K562 (cell line): Measurements from ENCODE around the gene TTC13.

ENCODE experiments used
- ATF2 ChIP-seq: sonication (generic); formaldehyde crosslinking; IDR thresholded peaks from 2 replicates; pipeline ENCODE4 v1.8.1; 2022; ENCODE audit warnings: missing genetic modification reagents
- ELF2 ChIP-seq: fragments of 250-450 bp; sonication (Bioruptor Pico); IDR thresholded peaks from 2 replicates; pipeline ENCODE4 v1.5.0; 2021; ENCODE audit warnings: mild to moderate bottlenecking
- FOS ChIP-seq: IDR thresholded peaks from 3 replicates; pipeline ENCODE4 v1.6.1; 2011; ENCODE audit not compliant: insufficient read length; ENCODE audit errors: extremely low read depth
- HDAC6 ChIP-seq: IDR thresholded peaks from 2 replicates; pipeline ENCODE4 v1.6.1; 2012; ENCODE audit warnings: low read depth, mild to moderate bottlenecking, control low read depth, inconsistent platforms, low read length, moderate library complexity
- HMGXB4 ChIP-seq: sonication (generic); formaldehyde crosslinking; IDR thresholded peaks from 2 replicates; pipeline ENCODE4 v1.8.1; 2023; ENCODE audit warnings: mild to moderate bottlenecking, missing genetic modification reagents
- RFX1 ChIP-seq: fragments of 450-650 bp; IDR thresholded peaks from 2 replicates; pipeline ENCODE4 v1.6.1; 2016; ENCODE audit warnings: mild to moderate bottlenecking, moderate library complexity
- SMARCB1 ChIP-seq: IDR thresholded peaks from 2 replicates; pipeline ENCODE4 v1.6.1; 2011; ENCODE audit warnings: improper control_type of control experiment, low read depth; ENCODE audit not compliant: insufficient read length
- ZNF41 ChIP-seq: fragments of 250-450 bp; sonication (Bioruptor Pico); conservative IDR thresholded peaks from 2 replicates; pipeline ENCODE4 v1.4.0; 2020; ENCODE audit warnings: mild to moderate bottlenecking
- TF ChIP-seq, protein P1 (sequence below): fragments of 450-650 bp; formaldehyde crosslinking; IDR thresholded peaks from 2 replicates; pipeline ENCODE4 v1.4.0; 2022; ENCODE audit warnings: missing genetic modification characterization

GRCh38 chr1:230867903-230868735 lies 110.5 kb downstream of the TTC13 start, which contains the start of gene C1orf198:
- no peak for TF ChIP-seq ZNF41 (CRISPR knock-in tag)
- no peak for TF ChIP-seq RFX1
- no peak for TF ChIP-seq SMARCB1
- TF ChIP-seq HMGXB4 = 0 out of 2 replicates have a peak, but pooled peaks have one; percentile 58
- no peak for TF ChIP-seq FOS
- no peak for TF ChIP-seq HDAC6
- TF ChIP-seq, protein P1, sequence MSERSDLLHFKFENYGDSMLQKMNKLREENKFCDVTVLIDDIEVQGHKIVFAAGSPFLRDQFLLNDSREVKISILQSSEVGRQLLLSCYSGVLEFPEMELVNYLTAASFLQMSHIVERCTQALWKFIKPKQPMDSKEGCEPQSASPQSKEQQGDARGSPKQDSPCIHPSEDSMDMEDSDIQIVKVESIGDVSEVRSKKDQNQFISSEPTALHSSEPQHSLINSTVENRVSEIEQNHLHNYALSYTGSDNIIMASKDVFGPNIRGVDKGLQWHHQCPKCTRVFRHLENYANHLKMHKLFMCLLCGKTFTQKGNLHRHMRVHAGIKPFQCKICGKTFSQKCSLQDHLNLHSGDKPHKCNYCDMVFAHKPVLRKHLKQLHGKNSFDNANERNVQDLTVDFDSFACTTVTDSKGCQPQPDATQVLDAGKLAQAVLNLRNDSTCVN (CRISPR knock-in tag) = no peak
- no peak for TF ChIP-seq ATF2 (CRISPR knock-in tag)
- TF ChIP-seq ELF2 = no peak
